ENCODE data around the gene MOCS1.

DNA sequence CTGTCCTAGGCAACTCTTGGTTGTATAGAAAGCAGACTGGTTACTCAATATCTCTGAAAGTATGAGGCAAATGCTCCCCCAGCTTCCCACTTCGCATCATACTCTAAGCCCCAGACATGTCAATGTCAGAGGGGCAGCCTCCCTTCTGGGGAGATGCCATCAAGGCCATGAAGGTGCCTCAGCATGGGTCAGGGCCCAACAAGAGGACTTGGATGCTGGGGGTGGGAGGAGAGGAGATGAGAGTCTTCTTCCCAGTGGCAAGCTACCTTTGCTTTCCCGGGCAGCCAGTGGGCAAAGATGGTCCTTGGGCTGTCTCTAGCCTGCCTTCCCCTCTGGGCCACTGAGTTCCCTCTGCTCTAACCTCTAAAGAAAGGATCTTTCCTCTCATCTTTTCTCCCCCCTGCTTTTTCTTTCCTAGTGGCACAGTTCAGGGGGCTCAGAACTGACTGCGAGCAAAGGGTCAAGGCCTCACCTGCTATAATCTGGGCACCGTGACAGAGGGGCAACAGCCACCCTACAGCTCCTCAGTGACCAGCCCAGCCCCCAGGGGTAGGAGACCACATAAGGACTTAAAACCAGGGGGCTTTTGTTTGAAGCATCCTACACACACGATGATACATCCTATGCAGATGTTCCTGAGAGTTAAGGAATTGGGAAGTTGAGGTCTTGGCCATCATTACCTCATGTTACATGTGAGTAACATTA lies 26.2 kb downstream of the MOCS1 start:
- no peak for TF ChIP-seq POLR2A (IDR thresholded peaks at IDR 0.05)
- TF ChIP-seq, protein P1, sequence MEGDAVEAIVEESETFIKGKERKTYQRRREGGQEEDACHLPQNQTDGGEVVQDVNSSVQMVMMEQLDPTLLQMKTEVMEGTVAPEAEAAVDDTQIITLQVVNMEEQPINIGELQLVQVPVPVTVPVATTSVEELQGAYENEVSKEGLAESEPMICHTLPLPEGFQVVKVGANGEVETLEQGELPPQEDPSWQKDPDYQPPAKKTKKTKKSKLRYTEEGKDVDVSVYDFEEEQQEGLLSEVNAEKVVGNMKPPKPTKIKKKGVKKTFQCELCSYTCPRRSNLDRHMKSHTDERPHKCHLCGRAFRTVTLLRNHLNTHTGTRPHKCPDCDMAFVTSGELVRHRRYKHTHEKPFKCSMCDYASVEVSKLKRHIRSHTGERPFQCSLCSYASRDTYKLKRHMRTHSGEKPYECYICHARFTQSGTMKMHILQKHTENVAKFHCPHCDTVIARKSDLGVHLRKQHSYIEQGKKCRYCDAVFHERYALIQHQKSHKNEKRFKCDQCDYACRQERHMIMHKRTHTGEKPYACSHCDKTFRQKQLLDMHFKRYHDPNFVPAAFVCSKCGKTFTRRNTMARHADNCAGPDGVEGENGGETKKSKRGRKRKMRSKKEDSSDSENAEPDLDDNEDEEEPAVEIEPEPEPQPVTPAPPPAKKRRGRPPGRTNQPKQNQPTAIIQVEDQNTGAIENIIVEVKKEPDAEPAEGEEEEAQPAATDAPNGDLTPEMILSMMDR (IDR thresholded peaks at IDR 0.05), result no peak
